Activated naive CD4-positive, alpha-beta T cell (primary cell): ENCODE data around the gene RAD51D.
"Not testable (repeated sequence)": the region's sequence is repeated elsewhere in the genome, so short reads cannot be mapped to it uniquely, and the experiment has no call there.

ENCODE experiments used
- DNase-seq, 4 experiments: peaks; one replicate each; lab custom pipeline; 2025; lab: John Stamatoyannopoulos, UW

The RAD51D gene

GRCh38 chr17:35141681-35142466 is 22.2 kb upstream of the RAD51D start, which contains the start of gene NLE1:
Gene NLE1, minus strand, starts transcription at chr17:35142303. Its CDS starts 28 bp downstream, at chr17:35142275.
- peak; percentile 80 to 84 (median 82) for DNase-seq

- DNase-seq, result no peak
These were observed 18.6 kb upstream of the RAD51D start for GRCh38 chr17:35138218-35138617.

DNA sequence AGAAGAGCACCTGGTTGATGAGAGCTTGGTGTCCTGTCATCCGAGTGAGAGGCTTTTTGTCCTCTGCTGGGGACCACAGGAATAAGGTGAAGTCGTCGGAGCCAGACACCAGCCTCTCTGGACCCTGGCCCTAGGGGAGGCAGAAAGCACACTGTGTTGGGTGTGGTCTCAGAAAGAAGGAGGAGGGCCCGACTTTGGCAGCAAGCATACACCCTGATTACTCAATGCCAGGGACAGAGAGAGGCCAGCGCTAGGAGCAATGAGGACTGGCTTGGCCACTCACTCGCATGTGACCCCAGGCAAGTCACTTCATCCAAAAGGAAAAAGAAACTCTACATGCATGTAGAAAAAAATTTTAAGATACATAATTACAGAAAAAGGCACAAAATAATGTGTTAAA is 15.7 kb upstream of the RAD51D start:
- no peak for DNase-seq

- DNase-seq, result no peak
These were observed 13.3 kb upstream of the RAD51D start for GRCh38 chr17:35132816-35133550.

DNA sequence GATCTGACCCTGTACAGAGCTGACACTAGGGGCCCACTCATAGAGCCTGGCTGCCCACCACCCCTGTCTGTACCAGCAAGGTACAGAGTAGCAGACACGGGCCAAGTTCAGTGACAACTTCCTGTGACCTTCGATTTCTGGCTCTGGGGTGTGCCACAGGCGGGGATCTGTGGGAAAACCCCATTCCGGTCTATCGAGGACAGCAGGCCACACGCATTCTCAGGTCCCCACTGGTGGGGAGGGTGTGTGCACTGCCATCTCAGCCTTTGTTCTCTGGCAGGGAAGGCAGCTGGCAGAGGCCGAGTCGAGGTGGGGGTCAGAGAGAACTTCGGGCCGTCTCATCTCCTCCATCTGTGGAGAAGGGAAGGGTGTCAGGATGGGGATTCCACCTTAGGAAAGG is 12.4 kb upstream of the RAD51D start:
- no peak for DNase-seq

DNA sequence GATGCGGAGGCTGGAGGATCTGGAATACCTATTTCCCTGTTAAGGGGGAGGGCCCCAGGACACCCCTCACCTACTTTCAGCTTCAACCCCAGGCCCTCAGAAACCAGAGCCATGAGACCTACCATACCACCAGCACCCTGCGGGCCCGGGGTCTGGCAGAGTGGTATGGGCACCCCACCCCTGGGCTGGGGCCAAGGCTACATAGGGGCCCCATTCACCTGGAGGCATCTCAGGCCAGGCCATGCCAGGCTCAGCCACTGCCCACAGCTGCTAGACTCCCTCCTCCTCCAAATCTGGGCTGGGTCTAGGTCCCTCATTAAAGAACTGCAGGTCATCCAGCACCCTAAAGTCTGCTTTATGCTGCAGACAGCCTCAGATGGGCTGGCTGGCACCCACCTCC is 10.7 kb upstream of the RAD51D start:
- DNase-seq, result no peak

- DNase-seq, result no peak
These were observed 10.3 kb upstream of the RAD51D start for GRCh38 chr17:35129973-35130351.

DNA sequence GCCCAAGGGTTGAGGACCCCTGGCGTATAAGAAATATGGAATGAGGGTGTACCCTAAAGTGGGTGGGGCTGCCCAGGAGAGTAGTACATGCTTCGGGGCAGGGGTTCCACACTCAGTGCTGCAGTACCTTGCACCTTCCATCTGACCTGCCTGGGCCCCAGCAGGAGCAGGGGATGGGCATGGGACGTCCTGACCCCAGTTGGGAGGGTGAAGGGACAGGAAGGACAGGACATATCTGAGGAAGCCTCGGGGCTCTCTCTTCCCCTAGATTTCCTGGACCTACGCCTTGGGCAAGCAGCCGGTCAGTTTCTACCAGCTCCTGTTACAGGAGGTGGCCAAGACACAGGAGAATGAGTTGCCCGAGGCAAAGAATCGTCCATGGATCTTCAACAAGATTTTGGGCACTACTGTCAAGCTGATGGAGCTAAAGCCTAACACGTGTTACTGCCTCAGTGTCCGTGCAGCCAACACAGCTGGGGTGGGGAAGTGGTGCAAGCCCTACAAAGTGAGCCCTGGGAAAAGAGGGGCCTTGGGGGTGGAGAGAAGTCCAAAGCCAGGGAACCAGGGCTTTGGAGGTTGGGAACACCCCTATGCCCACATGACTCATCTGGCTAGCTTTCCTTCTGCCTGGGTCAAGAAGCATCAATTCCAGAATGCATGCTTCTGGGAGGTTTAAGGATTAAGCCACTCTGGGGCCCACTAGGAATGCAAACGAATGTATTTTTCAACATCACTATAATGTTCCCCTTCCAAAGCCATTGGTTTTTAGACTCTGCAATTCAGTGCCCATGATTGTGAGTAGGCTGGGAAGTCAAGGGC is 9.7 kb upstream of the RAD51D start:
- no peak for DNase-seq

GRCh38 chr17:35127751-35128514 is 8.3 kb upstream of the RAD51D start:
- DNase-seq, result no peak

DNA sequence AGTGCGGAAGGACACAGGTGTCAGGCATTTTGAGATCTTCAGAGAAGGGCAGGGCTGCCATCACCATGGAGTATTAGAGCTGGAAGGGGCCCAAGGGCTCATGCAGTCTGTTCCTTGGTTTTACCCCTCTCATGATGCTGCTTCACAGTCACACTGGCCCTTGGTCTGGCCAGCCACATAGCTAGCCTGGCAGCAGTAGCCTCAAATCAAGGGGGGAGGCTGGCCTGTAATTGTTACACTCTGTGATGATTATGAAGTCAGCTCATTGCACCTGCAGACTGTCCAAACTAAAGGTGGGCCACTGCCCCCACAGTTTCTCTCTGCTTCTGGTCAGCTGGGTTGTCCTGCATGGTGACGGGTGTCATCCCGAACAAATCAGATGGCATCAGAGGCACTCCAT is 1.7 kb upstream of the RAD51D start, which contains the start of gene FNDC8:
Gene FNDC8, plus strand, starts transcription at position 301 of the 400 bp plus-strand sequence. Its CDS starts 79 bp downstream, at position 380.
- DNase-seq, result no peak

GRCh38 chr17:35117984-35118383 is 1.7 kb downstream of the RAD51D start:
- DNase-seq, result no peak

GRCh38 chr17:35116845-35117244 is 2.8 kb downstream of the RAD51D start:
- no peak for DNase-seq

GRCh38 chr17:35110791-35111190 is 8.9 kb downstream of the RAD51D start:
- not testable (repeated sequence) for DNase-seq

- DNase-seq, result no peak
These were observed 14.7 kb downstream of the RAD51D start for GRCh38 chr17:35104844-35105450.

- DNase-seq, result no peak
These were observed 16.4 kb downstream of the RAD51D start for GRCh38 chr17:35103271-35103670.

DNA sequence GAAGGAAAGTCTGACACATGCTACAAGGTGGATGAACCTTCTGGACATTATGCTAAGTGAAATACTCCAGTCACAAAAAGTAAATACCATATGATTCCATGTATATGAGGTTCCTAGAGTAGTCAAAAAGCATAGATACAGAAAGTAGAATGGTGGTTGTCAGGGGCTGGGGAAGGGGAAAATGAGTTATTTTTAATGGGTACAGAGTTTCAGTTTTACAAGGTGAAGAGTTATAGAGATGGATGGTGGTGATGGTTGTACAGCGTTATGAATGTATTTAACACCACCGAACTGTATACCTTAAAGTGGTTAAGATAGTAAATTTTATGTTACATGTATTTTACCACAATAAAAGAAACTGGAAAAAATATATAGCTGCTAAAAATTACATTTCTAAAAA is 17.9 kb downstream of the RAD51D start:
- no peak for DNase-seq

DNA sequence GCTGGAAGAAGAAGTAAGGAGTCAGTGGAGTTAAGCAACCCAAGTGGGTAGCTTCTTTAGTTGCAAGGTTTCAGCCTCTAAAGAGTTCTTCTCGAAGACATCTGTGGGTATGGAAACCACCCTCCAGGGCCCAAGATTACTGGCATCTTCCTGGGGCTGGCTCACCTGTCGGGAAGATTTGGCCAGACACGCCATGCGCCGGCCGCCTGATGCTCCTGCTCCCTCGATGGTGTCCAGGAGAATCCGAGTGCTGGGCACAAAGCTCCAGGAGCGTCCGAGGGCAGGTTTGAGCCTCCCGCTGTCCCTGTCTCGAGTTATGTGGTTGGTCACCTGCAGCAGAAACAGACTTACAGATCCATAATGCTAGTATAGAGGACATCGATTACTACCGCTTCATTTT is 18.6 kb downstream of the RAD51D start:
- no peak for DNase-seq

DNA sequence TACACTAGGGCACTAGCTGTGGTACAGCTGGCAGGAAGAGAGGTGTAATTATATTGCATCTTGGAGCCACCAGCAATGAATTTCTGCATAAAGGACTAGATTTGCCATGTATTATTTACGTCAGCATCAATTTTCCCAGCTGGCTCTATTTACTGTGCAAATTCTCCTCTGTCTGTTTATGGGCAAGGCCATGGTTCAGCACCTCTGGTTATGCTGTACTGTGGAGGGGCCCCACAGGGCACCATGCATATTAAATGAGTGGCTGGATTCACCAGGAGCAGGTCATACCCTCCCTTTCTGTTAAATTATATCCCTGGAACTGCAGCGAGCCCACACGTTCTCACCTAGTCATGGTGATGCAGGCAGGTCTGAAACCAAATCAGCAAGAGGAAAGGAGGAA is 19.8 kb downstream of the RAD51D start:
- no peak for DNase-seq

DNA sequence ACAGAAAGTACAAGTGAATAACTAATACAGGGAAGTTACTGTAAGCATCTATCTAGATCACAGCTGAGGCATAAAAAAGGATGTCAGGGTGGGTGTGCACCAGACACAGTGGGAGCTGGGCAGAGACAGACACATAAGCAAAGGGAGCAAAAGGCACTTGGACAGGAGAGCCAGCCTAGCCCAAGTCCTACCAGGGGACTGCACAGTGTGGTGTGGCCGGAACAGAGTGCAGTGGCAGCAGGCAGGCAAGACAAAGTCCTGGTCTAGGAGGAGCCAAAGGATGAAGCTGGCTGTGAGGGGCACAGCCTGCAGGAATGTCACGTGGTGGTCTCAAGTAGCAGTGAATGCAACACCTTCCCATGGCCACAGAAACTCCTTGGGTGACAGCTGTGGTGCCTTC is 21.9 kb downstream of the RAD51D start:
- DNase-seq, result no peak

- DNase-seq, result no peak
These were observed 23.9 kb downstream of the RAD51D start for GRCh38 chr17:35095741-35096140.

DNA sequence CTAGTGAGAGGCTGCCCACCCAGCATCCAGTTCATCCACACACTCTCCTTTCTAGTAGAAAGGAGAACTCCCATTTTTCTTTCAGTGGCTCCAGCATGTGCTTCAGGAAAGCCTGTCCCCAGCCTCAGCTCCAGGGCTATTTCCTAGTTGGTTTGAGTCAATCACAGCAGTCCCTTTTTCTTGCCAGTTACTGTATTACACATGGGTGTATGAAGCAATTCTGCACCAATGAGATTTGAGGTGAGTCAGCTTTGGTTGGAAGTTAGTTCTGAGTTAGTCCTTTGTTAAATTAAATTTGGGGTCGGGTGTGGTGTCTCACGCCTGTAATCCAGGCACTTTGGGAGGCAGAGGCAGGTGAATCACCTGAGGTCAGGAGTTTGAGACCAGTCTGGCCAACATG is 24.8 kb downstream of the RAD51D start:
- DNase-seq, result no peak
